Measurements from ENCODE around the gene RALGAPA1.
"Not testable (repeated sequence)": the region's sequence is repeated elsewhere in the genome, so short reads cannot be mapped to it uniquely, and the experiment has no call there.

The RALGAPA1 gene

DNA sequence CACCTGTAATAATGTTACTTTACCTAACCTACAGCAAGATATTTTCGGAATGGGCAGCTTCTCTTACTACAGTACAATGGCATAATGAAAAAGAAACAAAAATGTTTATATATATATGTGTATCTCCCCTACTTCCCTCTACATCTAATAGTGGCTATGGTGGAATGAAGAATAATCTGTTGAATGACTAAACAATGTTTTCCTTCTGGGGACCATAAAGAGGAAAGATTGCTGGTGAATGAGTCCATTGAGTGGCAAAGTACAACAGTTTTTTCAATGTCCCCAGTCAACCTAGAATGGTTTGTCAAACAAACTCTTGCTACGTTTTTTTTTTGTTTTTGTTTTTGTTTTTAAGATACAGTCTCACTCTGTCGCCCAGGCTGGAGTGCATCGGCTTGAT, 47.2 kb downstream of the RALGAPA1 start:
- DNase-seq = no peak

DNA sequence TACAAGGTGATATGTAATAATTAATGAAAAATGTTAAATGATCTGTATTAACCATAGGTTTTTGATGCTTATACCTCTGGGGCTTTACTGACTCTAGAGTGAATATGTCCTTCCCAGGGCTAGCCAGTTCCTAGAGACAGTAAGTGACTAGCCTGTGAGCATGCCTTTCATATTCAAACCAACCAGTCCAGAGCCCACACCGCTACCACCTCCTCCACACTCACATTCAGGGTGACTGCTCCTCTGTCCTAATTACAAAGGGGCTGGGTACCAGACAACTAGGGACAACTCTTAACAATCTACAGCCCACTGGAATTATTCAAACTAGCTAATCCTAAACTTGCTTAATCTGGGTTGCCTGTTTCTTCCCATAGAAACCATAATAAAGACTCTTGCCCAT, 49.0 kb downstream of the RALGAPA1 start:
- DNase-seq = no peak

DNA sequence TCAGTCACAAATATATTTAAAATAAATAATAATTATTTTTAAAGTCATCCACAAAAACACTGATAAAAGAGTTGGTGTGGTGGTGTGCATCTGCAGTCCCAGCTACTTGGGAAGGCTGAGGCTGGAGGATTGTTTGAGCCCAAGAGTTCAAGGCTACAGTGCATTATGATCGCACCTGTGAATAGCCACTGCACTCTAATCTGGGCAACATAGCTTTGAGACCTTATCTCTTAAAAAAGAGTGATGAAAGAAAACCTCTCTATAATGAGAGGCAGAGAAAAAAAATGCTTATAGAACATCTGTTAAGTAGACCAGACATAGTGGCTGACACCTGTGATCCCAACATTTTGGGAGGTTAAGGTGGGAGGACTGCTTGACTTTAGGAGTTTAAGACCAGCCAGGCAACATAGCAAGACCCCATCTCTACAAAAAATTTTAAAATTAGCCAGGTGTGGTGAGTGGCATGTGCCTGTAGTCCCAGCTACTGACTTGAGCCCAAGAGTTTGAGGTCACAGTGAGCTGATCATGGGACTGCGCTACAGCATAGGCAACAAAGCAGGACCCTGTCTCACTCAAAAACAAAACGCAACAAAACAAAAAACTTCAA, 50.5 kb downstream of the RALGAPA1 start:
- DNase-seq = no peak

DNA sequence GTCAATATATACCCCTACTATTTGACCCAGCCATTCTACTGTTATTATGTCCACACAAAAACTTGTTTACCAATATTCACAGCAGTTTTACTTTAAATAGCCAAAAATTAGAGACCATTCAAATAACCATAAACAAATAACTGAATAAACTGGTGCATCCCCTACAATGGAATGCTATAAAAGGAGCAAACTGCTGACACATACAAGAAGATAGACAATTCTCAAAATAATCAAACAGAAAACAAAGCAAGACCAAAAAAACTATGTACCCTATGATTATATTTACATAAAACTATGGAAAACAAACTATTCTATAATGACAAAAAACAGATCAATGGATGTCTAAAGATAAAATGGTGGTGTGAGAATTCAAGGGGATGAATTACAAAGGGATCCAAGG, 54.4 kb downstream of the RALGAPA1 start:
- no peak for DNase-seq

DNA sequence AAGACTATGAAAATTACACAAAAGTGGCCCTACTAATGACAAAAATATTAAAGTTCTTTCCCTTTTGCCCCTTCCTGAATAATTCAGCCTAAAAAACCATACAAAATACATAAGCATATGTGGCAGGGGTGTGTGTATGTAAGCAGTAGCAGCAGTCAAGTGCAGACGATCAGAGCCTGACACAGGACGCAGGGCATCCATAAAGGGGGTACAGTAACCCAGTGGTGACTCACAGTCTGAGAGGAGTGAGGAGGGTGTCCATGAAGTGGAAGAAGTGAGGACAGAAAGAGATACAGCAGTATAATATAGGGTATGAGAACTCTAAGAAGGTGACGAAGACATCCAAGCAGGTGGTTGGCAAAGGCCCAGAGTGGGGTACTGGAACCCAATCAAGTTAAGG, 56.7 kb downstream of the RALGAPA1 start:
- no peak for DNase-seq

DNA sequence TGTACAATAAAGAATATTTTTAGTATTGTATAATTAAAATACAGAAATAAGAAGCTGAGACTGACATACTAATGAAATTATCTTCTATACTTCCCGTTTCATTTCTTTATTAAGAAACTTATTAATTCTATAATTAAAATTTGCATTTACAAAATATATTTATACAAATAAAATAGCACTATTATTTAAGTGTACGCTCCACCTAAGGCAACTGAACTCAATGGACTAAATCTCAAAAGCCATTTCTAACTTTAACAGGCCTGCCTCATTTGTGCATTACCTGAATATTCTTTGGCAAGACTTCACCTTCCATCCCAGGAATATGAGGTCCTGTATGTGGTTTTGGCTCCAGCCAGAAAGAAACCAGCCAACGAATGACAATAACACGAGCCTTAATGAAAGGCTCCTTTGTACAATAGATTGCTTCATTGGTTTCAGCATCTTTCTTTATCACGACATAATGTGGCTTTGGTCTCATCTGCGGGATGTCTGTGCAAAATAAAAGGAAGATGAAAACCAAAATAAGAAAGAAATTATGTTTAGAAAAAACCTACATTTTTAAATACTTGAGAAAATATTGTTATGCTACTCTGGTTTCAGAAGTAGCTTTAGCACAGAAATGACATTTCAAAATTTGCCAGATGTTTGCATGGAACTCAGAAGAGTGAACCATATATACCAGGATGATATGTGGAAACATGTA, 58.7 kb downstream of the RALGAPA1 start:
- DNase-seq = no peak

DNA sequence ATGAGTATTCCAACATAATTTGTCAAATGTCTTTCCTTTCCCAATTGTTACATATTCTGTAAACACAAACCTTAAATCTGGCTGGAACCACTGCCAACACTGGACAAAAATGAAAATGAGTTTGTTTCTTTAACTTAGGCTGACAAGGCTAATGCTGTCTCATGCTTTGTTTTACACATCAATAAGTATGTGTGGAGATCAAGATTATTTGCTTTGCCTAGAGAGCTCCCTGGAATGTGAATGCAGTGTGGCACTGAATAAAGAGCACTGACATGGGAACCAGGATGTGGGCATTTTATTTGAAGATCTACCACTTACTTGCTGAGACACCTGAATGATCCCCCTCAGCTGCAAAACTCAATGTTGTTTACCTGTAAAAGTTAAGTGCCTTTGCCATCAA, 61.7 kb downstream of the RALGAPA1 start:
- no peak for DNase-seq

DNA sequence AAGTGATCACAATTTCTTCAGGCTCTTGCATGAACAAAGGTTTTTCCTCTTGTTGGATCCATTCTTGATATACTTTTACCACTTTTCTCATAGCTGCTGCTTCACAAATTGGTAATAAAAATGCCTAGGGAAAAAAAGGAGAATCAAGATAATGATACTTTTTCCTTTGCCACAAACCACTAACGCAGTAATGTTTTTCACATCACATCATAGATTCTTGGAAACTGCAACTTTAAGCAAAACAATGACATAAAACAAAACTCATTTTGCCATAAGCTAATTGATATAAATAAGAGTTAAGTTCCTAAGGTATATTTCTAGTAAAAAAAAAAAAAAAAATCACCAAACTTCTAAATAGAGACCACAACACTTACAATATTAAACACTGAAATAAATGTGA, 66.7 kb downstream of the RALGAPA1 start:
- no peak for DNase-seq

DNA sequence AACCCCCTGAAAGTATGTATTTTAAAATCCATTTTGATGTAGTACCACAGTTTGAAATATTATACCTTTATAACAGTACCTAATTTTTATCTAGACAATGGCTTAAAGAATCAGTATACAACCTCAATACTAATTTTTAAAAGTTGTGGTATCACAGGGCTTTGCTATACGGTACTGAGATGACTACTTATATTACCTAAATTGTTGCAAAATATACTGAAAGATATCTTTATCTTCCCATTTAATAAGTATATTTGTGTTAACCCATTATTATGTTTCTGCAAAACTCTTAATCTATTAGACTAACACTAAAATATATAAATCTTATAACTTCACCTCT, 67.1 kb downstream of the RALGAPA1 start:
- no peak for DNase-seq

DNA sequence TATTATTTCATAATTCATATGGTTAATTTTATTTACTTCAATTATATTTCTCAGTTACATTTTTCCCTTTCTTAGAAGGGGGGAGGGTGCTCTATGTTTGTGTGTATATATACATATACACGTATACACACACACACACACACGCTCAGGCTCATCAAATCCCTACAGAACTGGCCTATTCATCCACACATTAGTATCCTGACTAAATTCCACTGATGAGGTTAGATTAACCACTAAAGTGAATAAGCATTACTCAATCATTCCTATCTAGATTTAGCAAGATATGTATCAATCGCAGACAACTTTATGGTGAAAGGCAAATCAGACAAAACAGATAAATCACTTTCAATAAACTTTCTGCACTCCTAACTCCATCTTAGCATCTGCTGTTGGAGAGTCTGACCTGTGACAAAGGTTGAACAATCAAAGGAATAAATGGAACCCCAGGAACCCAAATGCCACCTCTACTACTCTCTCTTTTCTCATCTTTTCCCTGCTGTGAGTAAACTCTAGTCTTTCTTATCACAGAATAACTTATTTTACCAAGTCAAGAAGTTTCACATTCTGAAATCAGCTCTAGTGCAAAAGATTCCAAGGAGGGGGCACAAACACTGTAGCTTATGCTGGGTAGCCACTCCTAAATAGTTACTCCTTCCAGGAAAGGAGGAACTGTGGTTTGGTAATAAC, 67.6 kb downstream of the RALGAPA1 start:
- no peak for DNase-seq

DNA sequence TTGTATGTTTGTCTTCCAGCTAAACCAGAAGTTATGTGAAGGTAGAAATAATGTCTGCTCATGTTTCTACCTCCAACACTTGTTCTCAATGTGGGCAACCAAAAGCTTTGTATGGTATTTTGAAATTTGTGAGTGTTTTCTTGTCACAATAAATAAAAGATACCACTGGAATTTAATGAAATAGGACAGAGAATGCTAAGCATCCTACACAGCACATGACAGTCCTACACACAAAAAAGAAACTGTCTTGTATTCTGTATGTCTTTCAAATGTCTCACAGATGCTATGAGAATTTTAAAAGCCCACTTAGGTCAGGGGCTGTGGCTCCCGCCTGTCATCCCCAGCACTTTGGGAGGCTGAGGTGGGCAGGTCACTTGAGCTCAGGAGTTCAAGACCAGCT, 68.9 kb downstream of the RALGAPA1 start:
- no peak for DNase-seq

DNA sequence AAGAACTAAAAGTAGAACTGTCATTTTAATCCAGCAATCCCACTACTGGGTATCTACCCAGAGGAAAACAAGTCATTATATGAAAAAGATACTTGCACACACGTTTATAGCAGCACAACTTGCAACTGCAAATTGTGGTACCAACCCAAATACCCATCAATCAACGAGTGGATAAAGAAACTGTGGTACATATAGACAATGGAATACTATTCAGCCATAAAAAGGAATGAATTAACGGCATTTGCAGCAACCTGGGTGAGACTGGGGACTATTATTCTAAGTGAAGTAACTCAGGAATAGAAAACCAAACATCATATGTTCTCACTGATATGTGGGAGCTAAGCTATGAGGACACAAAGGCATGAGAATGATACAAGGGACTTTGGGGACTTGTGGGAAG, 73.9 kb downstream of the RALGAPA1 start:
- not testable (repeated sequence) for DNase-seq

DNA sequence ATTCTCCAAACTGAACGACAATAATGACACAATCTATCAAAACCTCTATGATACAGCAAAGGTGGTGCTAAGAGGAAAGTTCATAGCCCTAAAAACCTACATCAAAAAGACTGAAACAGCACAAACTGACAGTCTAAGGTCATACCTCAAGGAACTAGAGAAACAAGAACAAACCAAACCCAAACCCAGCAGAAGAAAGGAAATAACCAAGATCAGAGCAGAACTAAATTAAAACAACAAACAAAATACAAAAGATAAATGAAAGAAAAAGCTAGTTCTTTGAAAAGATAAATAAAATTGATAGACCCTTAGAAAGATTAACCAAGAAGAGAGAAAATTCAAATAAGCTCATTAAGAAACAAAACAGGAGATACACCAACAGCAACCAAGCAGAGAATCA, 75.6 kb downstream of the RALGAPA1 start:
- not testable (repeated sequence) for DNase-seq

DNA sequence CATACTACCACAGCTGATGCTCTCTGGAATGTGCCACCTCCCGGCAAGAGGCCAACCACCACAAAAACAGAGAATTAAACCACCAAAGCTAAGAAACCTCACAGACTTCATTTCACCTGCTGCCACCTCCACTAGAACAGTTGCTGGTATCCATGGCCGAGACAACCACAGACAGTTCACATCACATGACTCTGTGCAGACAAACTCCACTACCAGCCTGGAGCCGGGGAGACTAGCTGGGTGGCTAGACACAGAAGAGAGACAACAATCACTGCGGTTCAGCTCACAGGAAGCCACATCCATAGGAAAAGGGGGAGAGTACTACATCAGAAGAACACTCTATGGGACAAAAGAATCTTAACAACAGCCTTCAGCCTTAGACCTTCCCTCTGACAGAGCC, 78.2 kb downstream of the RALGAPA1 start:
- DNase-seq = no peak

DNA sequence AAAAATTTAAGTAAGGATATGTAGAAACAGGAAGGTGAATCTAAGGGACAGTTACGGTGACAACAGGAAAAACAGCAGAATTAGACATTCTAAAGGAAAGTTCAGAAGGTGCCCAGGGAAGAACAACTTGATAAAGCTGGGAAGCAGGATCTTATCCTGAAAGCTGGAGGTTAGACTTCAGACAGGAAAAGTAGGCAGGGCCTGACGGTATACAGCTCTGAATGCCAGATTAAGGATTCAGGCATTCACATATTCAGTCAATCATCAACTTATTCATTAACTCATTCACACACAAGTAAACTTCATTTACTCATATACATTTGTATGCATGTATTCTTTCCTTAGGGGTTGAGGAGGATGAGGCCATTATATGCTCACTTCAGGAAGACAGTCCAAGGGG, 81.3 kb downstream of the RALGAPA1 start:
- no peak for DNase-seq

DNA sequence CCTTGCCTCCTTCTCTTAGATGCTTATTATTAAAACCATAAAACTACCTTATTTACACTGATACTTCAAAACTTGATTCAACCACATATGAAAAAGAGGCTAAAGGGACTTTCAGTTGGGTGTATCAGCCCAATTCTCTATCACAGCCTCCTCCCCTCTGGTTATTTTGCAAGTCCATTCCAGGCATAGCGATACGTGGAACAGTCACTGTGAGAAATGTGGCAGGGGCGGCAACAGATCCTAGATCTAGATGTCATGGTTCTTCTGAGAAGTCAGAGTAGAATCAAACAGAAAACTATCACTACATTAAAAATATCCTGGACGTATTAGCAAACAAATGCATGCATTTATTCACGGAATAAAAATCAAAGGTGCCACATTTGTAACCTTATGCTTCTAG, 83.2 kb downstream of the RALGAPA1 start:
- no peak for DNase-seq

DNA sequence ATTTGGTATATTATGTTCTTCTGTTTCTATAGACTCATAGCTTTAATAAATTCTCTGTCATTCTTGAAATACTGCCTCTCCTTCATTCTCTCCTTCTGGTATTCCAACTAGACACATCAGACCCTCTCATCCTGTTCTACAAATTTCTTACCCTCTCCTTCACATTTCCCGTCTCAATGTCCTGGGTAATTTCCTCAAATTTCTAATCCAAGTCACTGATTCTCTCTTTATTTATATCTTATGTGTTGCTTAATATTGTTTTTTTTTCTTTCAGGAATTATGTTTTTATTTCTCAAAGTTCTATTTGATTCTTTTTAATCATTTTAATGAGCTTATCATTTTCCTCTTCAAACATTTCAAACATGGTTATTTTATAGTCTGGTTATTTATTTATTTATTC, 94.0 kb downstream of the RALGAPA1 start:
- DNase-seq = no peak

DNA sequence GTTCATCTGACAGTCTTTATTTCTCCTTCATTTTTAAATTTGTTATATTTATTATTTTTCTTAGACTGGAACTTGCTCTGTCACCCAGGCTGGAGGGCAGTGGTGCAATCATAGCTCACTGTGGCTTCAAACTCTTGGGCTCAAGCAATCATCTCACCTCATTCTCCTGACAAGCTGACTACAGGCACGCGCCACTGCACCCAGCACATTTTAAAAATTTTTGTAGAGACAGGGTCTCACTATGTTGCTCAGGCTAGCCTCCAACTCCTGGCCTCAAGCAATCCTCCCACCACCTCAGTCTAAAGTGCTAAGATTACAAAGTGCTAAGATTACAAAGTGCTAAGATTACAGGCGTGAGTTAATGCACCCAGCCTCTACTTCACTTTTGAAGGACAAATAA, 96.6 kb downstream of the RALGAPA1 start:
- DNase-seq = no peak

DNA sequence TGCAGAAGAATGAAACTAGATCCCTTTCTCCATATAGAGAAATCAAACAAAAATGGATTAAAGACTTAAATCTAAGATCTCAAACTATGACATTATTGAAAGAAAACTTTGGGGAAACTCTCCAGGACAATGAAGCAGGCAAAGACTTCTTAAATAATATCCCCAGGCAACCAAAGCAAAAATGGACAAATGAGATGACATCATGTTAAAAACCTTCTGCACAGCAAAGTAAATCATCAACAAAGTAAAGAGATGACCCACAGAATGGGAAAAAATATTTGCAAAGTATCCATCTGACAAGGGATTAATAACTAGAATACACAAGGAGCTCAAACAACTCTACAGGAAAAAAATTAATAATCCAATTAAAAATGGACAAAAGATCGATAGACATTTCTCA, 101.0 kb downstream of the RALGAPA1 start:
- DNase-seq = no peak

DNA sequence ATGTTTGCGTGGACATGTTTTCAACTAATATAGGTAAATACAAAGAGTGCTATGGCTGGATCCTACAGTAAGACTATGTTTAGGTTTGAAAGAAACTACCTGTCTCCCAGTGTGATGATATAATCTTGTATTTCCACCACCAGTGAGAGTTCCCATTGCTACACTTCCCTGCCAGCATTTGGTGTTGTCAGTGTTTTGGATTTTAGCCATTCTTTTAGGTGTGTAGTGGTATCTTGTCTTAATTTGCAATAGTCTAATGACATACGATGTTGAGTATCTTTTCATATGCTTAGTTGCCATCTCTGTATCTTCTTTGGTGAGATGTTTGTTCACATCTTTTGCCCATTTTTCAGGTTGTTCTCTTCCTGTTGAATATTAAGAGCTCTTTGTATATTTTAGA, 103.5 kb downstream of the RALGAPA1 start:
- DNase-seq = no peak

DNA sequence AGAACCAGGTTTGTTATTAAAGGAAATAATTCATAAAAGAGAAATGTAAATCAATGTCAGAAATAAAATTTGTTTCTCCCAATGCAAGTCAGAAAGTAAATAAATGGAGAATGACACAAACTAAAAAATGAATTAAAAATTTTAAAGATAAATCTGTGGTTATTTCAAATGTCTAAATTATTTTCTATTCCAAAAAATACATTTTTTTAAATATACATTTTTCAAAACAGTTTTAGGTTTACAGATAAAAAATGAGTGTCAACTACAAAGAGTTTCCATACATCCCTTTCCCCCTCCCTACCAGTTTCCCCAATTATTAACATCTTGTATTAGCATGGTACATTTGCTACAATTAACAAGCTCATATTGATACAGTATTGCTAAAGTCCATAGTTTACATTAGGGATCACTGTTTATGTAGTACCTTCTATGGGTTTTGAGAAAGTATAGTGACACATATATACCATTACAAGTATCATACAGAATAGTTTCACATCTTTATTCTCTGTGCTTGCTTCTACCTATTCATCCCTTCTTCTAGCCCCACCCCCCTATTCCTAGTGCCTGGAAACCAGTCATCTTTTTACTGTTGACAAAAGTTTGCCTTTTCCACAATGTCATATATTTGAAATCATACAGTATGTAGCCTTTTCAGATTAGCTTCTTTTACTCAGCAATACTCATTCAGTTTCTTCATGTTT, 104.2 kb downstream of the RALGAPA1 start:
- no peak for DNase-seq

DNA sequence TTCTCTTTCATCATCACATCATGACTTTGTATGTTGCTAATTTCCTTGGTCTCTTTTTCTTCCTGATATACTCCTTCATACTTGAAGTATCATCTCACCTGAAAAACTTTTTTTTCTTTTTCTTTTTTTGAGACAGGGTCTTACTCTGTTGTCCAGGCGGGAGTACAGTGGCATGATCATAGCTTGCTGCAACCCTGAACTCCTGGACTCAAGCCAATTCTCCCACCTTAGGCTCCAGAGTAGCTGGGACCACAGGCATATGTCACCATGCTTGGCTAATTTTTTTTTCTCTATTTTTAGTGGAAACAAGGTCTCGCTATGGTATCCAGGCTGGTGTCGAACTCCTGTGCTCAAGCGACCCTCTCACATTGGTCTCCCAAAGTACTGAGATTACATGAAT, 107.6 kb downstream of the RALGAPA1 start:
- no peak for DNase-seq

DNA sequence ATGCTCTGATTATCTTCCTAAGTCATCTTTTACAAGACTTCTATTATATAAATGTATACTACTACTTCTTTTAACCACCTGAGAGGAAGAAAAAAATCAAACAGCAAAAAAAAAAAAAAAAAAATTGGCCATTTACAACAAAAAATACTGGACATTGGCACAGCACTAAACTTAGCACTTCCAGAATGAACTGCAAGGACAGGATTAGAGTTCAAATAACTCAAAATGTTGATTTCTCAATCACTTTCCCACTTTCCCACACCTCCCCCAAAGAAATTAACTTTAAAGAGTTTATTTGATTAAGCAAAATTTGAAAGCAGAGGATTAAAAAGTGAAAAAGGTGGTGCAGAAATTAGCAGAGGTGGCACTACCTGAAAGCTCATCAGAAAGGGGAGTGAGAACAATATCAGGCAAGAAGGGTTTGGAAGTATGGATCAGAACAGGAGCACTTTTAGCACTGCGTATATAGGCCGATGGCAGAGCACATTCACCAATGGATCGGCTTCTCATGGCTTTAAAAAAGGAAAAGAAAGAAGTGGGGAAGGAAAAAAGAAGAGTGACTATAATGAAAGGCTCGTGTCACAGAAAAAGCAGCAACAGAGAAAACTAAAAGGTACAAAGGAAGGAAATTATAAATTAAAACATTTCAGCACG, 109.2 kb downstream of the RALGAPA1 start:
- DNase-seq = no peak

DNA sequence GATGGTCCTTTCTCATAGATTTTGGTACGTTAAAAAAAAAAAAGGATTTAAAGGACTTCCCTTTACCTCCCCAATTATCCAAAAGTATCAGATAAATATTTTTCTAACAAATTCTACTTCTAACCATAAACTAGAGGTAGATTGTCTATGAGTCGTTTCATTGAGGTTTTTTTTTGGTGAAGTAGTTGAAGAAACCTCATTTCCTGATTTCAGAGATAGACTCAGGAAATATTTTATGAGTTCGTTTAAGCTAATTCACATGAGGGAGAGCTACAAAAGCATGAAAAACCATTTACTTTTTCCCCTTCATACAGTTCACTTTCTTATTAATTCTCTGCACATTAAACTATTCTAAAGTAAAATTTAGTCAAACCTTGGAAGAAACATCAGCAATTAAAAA, 112.5 kb downstream of the RALGAPA1 start:
- DNase-seq = no peak
